ENCODE data around the gene PLCB4. TPM values are rescaled to one million over a fixed set of nuclear protein-coding genes. Genes with fewer than 3 reads are reported as not detected.

The PLCB4 gene
- 5.7 and 7.5 TPM in 2 replicates for total RNA-seq (2014; rRNA removed; shearing (Covaris generic))

GRCh38 chr20:9068841-9069663 is at the start of gene PLCB4:
PLCB4 (plus strand) TSS chr20:9069087; CDS start chr20:9307815, 238,728 bp downstream.

GRCh38 chr20:9514461-9515213 is 445.8 kb downstream of the PLCB4 start, which contains the start of gene LAMP5:
LAMP5 (plus strand) TSS chr20:9514590; CDS start chr20:9514853, 263 bp downstream.

